IPS-NIHi7 (cell line): ENCODE measurements around the gene OARD1.

ENCODE experiments used
- DNase-seq: peaks from one replicate; pipeline ENCODE4 v3.0.0; 2012; ENCODE audit warnings: mixed read lengths; ENCODE audit errors: extremely low spot score

The OARD1 gene

GRCh38 chr6:41047745-41048732 is 24.1 kb downstream of the OARD1 start:
- DNase-seq: no peak

DNA sequence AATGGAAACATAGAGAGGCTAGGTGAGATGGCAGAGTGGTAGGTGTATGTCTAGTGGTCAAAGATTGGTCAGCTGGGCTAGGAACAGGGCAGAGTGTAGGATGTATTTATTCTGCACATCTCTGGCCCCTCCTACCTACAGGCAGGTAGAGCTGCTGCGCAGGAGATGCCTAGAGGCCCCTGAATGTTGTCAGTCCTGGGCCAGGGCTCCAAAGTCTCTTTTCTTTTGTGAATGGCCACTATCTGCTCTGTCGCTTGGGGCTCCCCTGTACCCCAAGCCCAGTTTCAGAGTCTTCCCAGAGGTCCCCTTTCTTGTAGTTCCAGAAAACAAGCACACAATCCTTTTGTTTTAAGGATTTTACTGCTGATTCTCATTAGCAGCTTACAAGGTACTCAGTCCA is 24.9 kb downstream of the OARD1 start:
- no peak for DNase-seq

GRCh38 chr6:41046084-41046483 is 26.1 kb downstream of the OARD1 start:
- DNase-seq: no peak

DNA sequence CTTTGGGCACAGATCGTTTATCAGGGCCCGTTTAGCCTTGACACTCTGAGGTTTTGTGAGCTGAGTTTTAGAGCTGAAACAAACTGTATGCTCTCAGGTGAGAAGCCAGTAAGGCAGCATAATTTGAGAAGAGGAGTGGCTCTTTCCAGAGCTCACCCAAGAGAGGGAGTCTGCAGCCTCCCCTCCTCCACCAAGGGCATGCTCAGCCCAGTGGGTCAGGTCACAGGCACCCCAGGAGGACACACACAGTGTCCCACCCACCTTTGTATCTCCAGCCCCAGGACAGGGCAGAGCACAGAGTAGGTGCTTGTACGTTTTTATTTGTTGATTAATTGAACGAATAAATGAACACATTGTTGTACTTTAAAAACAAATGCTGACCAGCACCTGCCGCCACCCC is 26.5 kb downstream of the OARD1 start:
- DNase-seq: no peak

DNA sequence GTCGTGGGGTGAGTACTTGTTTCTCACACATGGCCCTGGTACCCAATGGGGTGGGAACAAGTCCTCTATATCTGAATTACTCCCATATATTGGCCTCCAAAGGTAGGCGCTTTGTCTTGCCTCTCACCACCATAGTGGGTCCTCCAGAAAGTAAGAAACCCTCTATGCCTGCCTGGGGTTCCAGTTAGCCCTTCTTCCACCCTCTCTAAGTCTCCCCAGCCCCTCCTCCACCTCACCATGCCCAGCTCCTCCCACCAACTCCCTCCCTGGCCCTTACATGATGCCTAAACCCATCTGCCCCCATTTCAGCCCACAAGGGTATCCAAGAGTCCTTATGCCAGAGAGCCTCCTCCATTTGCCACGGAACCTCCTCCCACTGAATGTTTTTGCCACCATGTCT is 29.0 kb downstream of the OARD1 start:
- DNase-seq: no peak

DNA sequence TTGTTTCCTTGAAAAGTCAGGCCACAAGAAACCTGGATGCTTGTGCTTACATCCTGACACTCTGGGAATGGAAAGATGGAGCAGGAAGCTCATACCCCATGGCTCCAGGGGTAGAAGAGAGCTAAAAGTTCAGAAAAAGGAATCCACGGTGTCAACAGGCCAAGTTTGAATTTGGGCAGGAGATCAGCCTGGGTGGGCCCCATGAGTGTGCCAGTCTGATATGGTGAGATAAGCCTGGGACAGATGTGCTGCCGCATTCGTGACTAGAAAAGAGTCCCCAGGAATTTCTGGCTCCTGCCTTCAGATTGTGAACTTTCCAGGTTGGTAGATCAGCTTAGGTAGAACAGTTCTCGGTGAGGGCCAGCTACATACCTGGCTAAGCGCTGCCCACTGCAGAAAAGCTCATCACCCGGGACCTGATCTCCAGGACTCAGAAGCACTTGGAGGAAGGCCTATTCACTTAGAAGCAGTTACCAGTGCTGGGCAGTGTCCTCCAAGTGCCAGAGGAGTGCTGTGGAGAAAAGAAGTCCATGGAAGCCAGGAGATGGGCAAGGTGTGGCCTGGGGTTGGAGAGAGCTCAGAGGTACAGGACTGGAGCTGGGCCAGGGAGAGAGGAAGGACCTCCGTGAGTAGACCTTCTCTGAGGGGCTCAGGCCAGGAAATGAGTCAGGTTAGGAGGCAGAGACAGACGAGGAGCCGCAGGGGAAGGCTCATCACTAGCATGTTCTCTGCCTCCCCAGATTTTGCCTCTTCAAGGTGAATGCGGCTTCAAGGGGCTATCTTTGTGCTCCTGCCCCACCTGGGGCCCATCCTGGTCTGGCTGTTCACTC is 29.7 kb downstream of the OARD1 start, which contains the start of gene TSPO2:
TSS of gene TSPO2 (plus strand) at position 242 of the 830 bp plus-strand sequence. CDS start at position 761, 519 bp downstream.
- DNase-seq: no peak

DNA sequence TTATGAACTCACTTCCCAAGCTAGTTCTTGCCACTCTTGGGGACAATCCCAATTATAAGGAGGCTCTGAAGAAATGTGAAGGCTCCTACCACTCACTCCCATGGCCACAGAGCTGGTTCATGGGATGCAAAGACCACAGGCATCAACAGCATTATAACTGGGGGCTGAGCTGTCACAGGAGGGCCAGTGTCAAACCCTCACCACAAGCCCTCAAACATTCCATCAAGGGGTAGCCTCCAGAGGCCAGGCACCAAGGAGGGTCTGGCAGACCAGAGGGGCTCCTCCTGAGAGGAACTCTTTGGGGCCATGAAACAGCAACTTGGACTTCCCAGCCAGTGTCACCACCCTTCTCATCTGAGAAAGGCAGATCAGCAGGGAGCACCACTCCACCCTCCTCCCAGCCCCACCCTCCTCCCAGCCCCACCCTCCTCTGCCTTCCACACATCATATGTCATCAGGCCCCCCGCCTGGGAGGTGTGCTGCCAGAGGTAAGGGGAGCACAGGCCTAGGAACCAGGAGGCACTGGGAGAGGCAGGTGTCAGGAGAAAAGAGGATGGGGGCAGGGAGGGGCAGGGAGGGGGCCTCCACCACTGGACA is 31.1 kb downstream of the OARD1 start:
- no peak for DNase-seq

GRCh38 chr6:41040101-41040939 is 31.8 kb downstream of the OARD1 start:
- DNase-seq: peak; percentile 30

GRCh38 chr6:41039060-41039998 is 32.8 kb downstream of the OARD1 start, which contains the start of gene UNC5CL:
Gene UNC5CL (minus strand): TSS chr6:41039221. CDS start chr6:41035074, 4,147 bp downstream.
- peak; percentile 88 for DNase-seq

DNA sequence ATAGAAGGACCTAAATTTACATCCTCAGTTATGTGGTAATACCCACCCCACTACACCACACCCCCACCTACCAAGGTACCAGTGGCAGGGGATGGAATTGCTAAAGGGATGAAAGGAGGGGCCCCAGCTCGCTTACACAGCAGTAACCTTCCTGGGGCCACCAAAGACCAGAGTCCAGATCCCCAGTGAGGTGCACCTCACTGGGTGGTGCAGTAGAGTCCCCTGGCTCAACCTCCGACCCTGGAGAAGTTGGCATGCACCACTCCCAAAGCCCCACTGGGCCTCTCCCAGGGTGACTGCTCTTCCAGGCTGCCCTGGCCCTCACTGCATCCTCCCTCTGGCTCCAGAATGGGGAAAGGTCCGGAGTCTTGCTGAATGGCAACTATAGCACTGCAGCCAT is 34.0 kb downstream of the OARD1 start:
- DNase-seq: no peak

- no peak for DNase-seq
Measured at GRCh38 chr6:41037107-41037900, 34.9 kb downstream of the OARD1 start.

DNA sequence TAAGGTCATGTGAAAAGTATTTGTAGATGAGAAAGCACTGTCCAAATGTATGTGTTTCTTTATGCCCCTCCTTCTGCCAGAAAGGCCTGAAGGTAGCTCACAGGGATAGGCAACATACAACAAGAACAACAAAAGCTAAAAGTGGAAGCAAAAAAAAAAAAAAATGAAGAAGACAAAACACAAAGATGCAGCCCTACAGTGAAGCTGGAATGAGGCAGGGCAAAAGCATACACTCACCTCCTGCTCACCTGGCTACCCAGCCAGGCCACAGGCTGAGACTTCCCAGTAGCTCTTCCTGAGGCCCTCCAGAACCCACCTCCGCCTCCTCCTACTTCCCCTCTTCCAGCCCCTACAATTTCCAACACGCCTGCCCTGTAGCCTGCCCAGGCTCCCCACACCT is 35.6 kb downstream of the OARD1 start:
- no peak for DNase-seq

- no peak for DNase-seq
Measured at GRCh38 chr6:41036186-41036585, 36.0 kb downstream of the OARD1 start.

DNA sequence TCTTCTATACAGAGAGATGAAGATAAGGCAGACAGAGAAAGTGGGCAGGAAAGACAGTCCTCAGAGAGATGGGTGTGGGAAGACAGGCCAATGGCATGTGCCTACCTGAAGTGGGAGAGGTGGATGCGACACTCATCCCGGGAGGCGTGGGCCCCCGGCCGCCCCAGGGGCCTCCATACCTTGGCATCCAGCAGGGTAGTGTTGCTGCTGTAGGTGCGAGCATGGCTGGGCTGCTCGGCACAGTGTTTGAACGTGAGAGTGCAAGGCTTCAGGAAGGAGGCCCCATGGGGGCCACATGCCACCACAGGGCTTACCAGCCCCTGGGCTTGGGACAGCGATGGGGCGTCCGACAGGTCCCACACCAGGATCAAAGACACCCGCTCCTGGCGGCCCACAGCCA is 38.4 kb downstream of the OARD1 start:
- DNase-seq: no peak

- no peak for DNase-seq
Measured at GRCh38 chr6:41032830-41033229, 39.3 kb downstream of the OARD1 start.

DNA sequence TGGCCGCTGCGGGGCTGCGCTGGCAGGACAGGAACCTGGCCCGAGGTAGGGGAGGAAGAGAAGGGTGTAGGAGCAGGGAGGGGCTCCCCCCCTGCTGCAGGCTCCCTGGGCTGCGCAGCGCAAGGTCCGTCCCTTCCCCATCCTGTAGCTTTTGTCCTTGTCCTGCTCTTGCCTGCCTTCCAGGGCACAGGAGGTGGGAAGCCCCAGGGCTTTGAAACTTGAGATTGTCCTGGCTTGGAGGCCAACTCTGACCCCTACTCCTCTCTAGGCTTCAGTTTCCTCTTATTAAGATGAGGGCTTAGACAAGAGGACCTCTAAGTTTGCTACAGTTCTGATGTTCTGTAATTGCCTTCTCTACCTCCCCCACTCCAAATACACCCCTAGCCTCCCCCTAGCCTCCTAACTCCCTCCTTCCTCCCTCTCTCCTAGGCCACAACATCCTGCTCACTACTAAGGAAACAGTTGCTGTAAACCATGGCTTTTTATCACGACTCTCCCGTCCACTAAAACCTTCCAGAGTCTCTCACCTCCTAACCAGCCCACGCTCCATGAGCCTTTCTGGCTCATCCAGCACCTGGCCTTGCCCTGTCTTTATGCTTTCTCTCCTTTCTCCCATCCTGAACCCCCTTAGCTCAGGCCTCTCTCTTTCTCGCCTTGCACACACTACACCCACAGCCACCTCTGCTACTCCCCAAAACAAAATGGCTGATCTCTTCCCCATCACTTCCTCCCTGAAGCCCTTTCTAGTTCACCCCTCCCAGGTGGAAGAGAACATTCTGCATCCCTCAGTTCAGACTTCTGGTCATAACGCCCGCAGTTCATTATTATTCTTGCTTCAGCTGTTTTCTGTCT is 43.4 kb downstream of the OARD1 start:
- DNase-seq: peak; percentile 66

GRCh38 chr6:41027799-41028560 is 44.2 kb downstream of the OARD1 start:
- DNase-seq: peak; percentile 88
